HL-60 (cell line): Measurements from ENCODE around the gene IFIT1B.

Experiments
- GABPA ChIP-seq: IDR thresholded peaks from 2 replicates; pipeline ENCODE4 v1.6.1; 2012; ENCODE audit warnings: low read depth
- POLR2AphosphoS5 ChIP-seq: IDR thresholded peaks from 2 replicates; pipeline ENCODE4 v1.6.1; 2012; ENCODE audit warnings: low read depth
- SPI1 ChIP-seq: IDR thresholded peaks from 2 replicates; pipeline ENCODE4 v1.6.1; 2012; ENCODE audit warnings: low read depth, mild to moderate bottlenecking, borderline replicate concordance
- TF ChIP-seq, protein P1 (sequence below): IDR thresholded peaks from one replicate; pipeline ENCODE4 v1.5.1; 2011; ENCODE audit warnings: low read length, control low read depth, inconsistent platforms; ENCODE audit not compliant: insufficient read depth
- TF ChIP-seq, protein P2 (sequence below): IDR thresholded peaks from 2 replicates; pipeline ENCODE4 v1.6.1; 2012; ENCODE audit warnings: low read depth; ENCODE audit not compliant: insufficient replicate concordance

DNA sequence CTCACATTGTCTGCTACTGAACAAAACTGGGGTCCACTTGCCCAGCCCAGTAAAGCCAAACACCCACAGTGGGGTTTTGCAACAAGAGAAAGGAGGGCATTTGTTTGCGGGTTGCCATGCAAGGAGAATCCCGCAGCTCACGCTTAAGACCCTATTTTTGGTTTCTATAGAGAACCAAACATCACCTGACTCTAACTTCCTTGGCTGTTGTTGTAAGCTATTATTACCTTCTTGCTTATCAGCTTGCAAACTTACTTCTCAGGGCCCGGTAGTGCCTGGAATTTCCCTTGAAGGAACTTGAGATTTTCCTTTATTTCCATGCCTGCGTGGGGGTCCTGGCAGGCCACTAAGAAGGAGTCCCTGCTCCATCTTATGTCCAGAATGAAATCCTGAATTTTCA, 29.4 kb upstream of the IFIT1B start:
- TF ChIP-seq POLR2AphosphoS5: no peak
- TF ChIP-seq, protein P1, sequence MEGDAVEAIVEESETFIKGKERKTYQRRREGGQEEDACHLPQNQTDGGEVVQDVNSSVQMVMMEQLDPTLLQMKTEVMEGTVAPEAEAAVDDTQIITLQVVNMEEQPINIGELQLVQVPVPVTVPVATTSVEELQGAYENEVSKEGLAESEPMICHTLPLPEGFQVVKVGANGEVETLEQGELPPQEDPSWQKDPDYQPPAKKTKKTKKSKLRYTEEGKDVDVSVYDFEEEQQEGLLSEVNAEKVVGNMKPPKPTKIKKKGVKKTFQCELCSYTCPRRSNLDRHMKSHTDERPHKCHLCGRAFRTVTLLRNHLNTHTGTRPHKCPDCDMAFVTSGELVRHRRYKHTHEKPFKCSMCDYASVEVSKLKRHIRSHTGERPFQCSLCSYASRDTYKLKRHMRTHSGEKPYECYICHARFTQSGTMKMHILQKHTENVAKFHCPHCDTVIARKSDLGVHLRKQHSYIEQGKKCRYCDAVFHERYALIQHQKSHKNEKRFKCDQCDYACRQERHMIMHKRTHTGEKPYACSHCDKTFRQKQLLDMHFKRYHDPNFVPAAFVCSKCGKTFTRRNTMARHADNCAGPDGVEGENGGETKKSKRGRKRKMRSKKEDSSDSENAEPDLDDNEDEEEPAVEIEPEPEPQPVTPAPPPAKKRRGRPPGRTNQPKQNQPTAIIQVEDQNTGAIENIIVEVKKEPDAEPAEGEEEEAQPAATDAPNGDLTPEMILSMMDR: no peak
- TF ChIP-seq, protein P2, sequence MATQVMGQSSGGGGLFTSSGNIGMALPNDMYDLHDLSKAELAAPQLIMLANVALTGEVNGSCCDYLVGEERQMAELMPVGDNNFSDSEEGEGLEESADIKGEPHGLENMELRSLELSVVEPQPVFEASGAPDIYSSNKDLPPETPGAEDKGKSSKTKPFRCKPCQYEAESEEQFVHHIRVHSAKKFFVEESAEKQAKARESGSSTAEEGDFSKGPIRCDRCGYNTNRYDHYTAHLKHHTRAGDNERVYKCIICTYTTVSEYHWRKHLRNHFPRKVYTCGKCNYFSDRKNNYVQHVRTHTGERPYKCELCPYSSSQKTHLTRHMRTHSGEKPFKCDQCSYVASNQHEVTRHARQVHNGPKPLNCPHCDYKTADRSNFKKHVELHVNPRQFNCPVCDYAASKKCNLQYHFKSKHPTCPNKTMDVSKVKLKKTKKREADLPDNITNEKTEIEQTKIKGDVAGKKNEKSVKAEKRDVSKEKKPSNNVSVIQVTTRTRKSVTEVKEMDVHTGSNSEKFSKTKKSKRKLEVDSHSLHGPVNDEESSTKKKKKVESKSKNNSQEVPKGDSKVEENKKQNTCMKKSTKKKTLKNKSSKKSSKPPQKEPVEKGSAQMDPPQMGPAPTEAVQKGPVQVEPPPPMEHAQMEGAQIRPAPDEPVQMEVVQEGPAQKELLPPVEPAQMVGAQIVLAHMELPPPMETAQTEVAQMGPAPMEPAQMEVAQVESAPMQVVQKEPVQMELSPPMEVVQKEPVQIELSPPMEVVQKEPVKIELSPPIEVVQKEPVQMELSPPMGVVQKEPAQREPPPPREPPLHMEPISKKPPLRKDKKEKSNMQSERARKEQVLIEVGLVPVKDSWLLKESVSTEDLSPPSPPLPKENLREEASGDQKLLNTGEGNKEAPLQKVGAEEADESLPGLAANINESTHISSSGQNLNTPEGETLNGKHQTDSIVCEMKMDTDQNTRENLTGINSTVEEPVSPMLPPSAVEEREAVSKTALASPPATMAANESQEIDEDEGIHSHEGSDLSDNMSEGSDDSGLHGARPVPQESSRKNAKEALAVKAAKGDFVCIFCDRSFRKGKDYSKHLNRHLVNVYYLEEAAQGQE: no peak
- no peak for TF ChIP-seq GABPA
- TF ChIP-seq SPI1: no peak
